ENCODE data around the gene ZDHHC21.

The ZDHHC21 gene

GRCh38 chr9:14653511-14653910, 39.7 kb downstream of the ZDHHC21 start:
- Histone ChIP-seq H3K36me3 (ENCODE audit: control insufficient read depth, insufficient read depth, low read length) (peaks cover 8% of the 10 kb centered on the region), H3K9ac (ENCODE audit: low read depth, low read length) (no peak overlapping the region), H3K9me3 (ENCODE audit: control insufficient read depth, insufficient read depth, low read length) (peaks cover 11% of the 10 kb centered on the region), H3K27me3 (ENCODE audit: control insufficient read depth, insufficient read depth, low read length) (no peaks in the 10 kb centered on the region), H3K4me1 (ENCODE audit: control insufficient read depth, insufficient read depth, low read length) (peaks cover 5% of the 10 kb centered on the region; the same call in 1 of the 2 replicates), H3K4me3 (ENCODE audit: low read depth, low read length) (no peak overlapping the region), H3K27ac (ENCODE audit: low read depth, low read length) (no peak overlapping the region)

- H3K36me3 ChIP-seq (ENCODE audit: control insufficient read depth, insufficient read depth, low read length) = peaks cover 4% of the 10 kb centered on the region
- no peak overlapping the region for H3K9ac ChIP-seq (ENCODE audit: low read depth, low read length)
- H3K27me3 ChIP-seq (ENCODE audit: control insufficient read depth, insufficient read depth, low read length) = no peaks in the 10 kb centered on the region
- peaks cover 11% of the 10 kb centered on the region for H3K9me3 ChIP-seq (ENCODE audit: control insufficient read depth, insufficient read depth, low read length)
- H3K4me3 ChIP-seq (ENCODE audit: low read depth, low read length) = no peak overlapping the region
- no peak overlapping the region for H3K27ac ChIP-seq (ENCODE audit: low read depth, low read length)
- H3K4me1 ChIP-seq (ENCODE audit: control insufficient read depth, insufficient read depth, low read length) = peaks cover 5% of the 10 kb centered on the region; the same call in 1 of the 2 replicates
Observed at GRCh38 chr9:14652729-14653377, 40.4 kb downstream of the ZDHHC21 start.

GRCh38 chr9:14650596-14650995, 42.6 kb downstream of the ZDHHC21 start:
- no peak overlapping the region for H3K9ac ChIP-seq (ENCODE audit: low read depth, low read length)
- H3K36me3 ChIP-seq (ENCODE audit: control insufficient read depth, insufficient read depth, low read length) = no peaks in the 10 kb centered on the region
- H3K4me1 ChIP-seq (ENCODE audit: control insufficient read depth, insufficient read depth, low read length) = peaks cover 5% of the 10 kb centered on the region; the same call in 1 of the 2 replicates
- H3K4me3 ChIP-seq (ENCODE audit: low read depth, low read length) = no peak overlapping the region
- H3K27me3 ChIP-seq (ENCODE audit: control insufficient read depth, insufficient read depth, low read length) = no peaks in the 10 kb centered on the region
- H3K9me3 ChIP-seq (ENCODE audit: control insufficient read depth, insufficient read depth, low read length) = peaks cover 11% of the 10 kb centered on the region
- H3K27ac ChIP-seq (ENCODE audit: low read depth, low read length) = no peak overlapping the region

- no peak overlapping the region for H3K27ac ChIP-seq (ENCODE audit: low read depth, low read length)
- H3K9ac ChIP-seq (ENCODE audit: low read depth, low read length) = no peak overlapping the region
- H3K4me1 ChIP-seq (ENCODE audit: control insufficient read depth, insufficient read depth, low read length) = no peaks in the 10 kb centered on the region
- no peaks in the 10 kb centered on the region for H3K9me3 ChIP-seq (ENCODE audit: control insufficient read depth, insufficient read depth, low read length)
- no peak overlapping the region for H3K4me3 ChIP-seq (ENCODE audit: low read depth, low read length)
- H3K36me3 ChIP-seq (ENCODE audit: control insufficient read depth, insufficient read depth, low read length) = no peaks in the 10 kb centered on the region
- no peaks in the 10 kb centered on the region for H3K27me3 ChIP-seq (ENCODE audit: control insufficient read depth, insufficient read depth, low read length)
Observed at GRCh38 chr9:14645648-14646047, 47.6 kb downstream of the ZDHHC21 start.

DNA sequence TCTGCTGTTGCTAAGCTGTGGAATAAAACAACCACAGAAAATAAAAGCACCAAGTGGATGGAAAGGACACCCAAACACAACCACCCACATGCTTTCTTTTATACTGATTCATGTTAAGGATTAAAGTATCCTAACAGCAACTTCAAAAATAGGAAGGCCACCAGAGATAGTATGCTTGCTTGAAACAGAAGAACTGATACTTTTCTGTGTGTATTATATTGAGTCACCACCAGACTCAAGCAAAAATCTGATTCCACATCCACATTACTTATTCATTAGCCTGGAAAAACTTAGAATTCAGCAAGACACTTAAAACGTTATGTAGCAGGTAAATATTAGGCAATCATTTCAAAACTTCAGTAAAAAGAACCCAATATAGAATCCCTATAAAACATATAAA, 52.3 kb downstream of the ZDHHC21 start:
- no peaks in the 10 kb centered on the region for H3K27me3 ChIP-seq (ENCODE audit: control insufficient read depth, insufficient read depth, low read length)
- no peak overlapping the region for H3K27ac ChIP-seq (ENCODE audit: low read depth, low read length)
- H3K4me1 ChIP-seq (ENCODE audit: control insufficient read depth, insufficient read depth, low read length) = no peaks in the 10 kb centered on the region; the same call in 1 of the 2 replicates
- H3K9me3 ChIP-seq (ENCODE audit: control insufficient read depth, insufficient read depth, low read length) = no peaks in the 10 kb centered on the region
- no peaks in the 10 kb centered on the region for H3K36me3 ChIP-seq (ENCODE audit: control insufficient read depth, insufficient read depth, low read length)
- H3K4me3 ChIP-seq (ENCODE audit: low read depth, low read length) = no peak overlapping the region
- H3K9ac ChIP-seq (ENCODE audit: low read depth, low read length) = no peak overlapping the region

- H3K27ac ChIP-seq (ENCODE audit: low read depth, low read length) = no peak overlapping the region
- H3K9ac ChIP-seq (ENCODE audit: low read depth, low read length) = no peak overlapping the region
- H3K9me3 ChIP-seq (ENCODE audit: control insufficient read depth, insufficient read depth, low read length) = no peaks in the 10 kb centered on the region
- no peaks in the 10 kb centered on the region for H3K36me3 ChIP-seq (ENCODE audit: control insufficient read depth, insufficient read depth, low read length)
- H3K4me3 ChIP-seq (ENCODE audit: low read depth, low read length) = no peak overlapping the region
- H3K27me3 ChIP-seq (ENCODE audit: control insufficient read depth, insufficient read depth, low read length) = no peaks in the 10 kb centered on the region
- no peaks in the 10 kb centered on the region; the same call in 1 of the 2 replicates for H3K4me1 ChIP-seq (ENCODE audit: control insufficient read depth, insufficient read depth, low read length)
Observed at GRCh38 chr9:14640294-14640693, 52.9 kb downstream of the ZDHHC21 start.

- peaks cover 3% of the 10 kb centered on the region; the same call in 1 of the 2 replicates for H3K4me1 ChIP-seq (ENCODE audit: control insufficient read depth, insufficient read depth, low read length)
- no peak overlapping the region for H3K27ac ChIP-seq (ENCODE audit: low read depth, low read length)
- no peaks in the 10 kb centered on the region for H3K36me3 ChIP-seq (ENCODE audit: control insufficient read depth, insufficient read depth, low read length)
- no peaks in the 10 kb centered on the region for H3K27me3 ChIP-seq (ENCODE audit: control insufficient read depth, insufficient read depth, low read length)
- no peak overlapping the region for H3K4me3 ChIP-seq (ENCODE audit: low read depth, low read length)
- no peak overlapping the region for H3K9ac ChIP-seq (ENCODE audit: low read depth, low read length)
- no peaks in the 10 kb centered on the region for H3K9me3 ChIP-seq (ENCODE audit: control insufficient read depth, insufficient read depth, low read length)
Observed at GRCh38 chr9:14633906-14634565, 59.2 kb downstream of the ZDHHC21 start.

- no peaks in the 10 kb centered on the region for H3K36me3 ChIP-seq (ENCODE audit: control insufficient read depth, insufficient read depth, low read length)
Observed at GRCh38 chr9:14633148-14633547, 60.1 kb downstream of the ZDHHC21 start.

DNA sequence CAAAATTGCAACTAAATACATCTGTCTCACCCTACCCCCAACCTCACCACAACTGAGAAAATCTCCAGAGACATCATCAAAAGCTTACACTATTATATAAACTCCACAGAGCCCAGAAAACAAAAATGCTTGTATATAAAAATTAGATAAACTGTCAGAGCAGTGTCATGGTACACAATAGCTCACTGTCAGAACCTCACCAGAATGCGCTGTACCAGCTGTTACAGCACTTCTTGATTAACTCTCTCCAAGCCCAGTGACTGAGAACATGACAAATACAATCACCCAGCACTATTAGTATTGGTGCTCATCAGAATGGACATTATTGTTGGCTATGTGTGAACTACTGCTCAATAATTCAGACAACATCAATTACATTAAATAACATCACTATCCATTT, 65.7 kb downstream of the ZDHHC21 start:
- H3K9me3 ChIP-seq (ENCODE audit: control insufficient read depth, insufficient read depth, low read length) = no peaks in the 10 kb centered on the region
- no peaks in the 10 kb centered on the region for H3K27me3 ChIP-seq (ENCODE audit: control insufficient read depth, insufficient read depth, low read length)
- H3K4me3 ChIP-seq (ENCODE audit: low read depth, low read length) = no peak overlapping the region
- H3K4me1 ChIP-seq (ENCODE audit: control insufficient read depth, insufficient read depth, low read length) = peaks cover 18% of the 10 kb centered on the region
- no peak overlapping the region for H3K27ac ChIP-seq (ENCODE audit: low read depth, low read length)
- no peaks in the 10 kb centered on the region for H3K36me3 ChIP-seq (ENCODE audit: control insufficient read depth, insufficient read depth, low read length)
- no peak overlapping the region for H3K9ac ChIP-seq (ENCODE audit: low read depth, low read length)

More at GRCh38 chr9:14633148-14633547, 60.1 kb downstream of the ZDHHC21 start:
- no peak overlapping the region for H3K4me3 ChIP-seq (ENCODE audit: low read depth, low read length)
- peaks cover 12% of the 10 kb centered on the region for H3K4me1 ChIP-seq (ENCODE audit: control insufficient read depth, insufficient read depth, low read length)
- no peak overlapping the region for H3K27ac ChIP-seq (ENCODE audit: low read depth, low read length)
- H3K9me3 ChIP-seq (ENCODE audit: control insufficient read depth, insufficient read depth, low read length) = no peaks in the 10 kb centered on the region
- no peak overlapping the region for H3K9ac ChIP-seq (ENCODE audit: low read depth, low read length)
- H3K27me3 ChIP-seq (ENCODE audit: control insufficient read depth, insufficient read depth, low read length) = no peaks in the 10 kb centered on the region

GRCh38 chr9:14618836-14619420, 74.3 kb downstream of the ZDHHC21 start:
- Histone ChIP-seq H3K9ac (ENCODE audit: low read depth, low read length) (no peak overlapping the region), H3K4me3 (ENCODE audit: low read depth, low read length) (no peak overlapping the region), H3K4me1 (ENCODE audit: control insufficient read depth, insufficient read depth, low read length) (no peaks in the 10 kb centered on the region; the same call in 1 of the 2 replicates)

More at GRCh38 chr9:14618836-14619420, 74.3 kb downstream of the ZDHHC21 start:
- Histone ChIP-seq H3K27me3 (ENCODE audit: control insufficient read depth, insufficient read depth, low read length) (no peaks in the 10 kb centered on the region), H3K9me3 (ENCODE audit: control insufficient read depth, insufficient read depth, low read length) (no peaks in the 10 kb centered on the region), H3K36me3 (ENCODE audit: control insufficient read depth, insufficient read depth, low read length) (0 out of 2 replicates have a peak, but pooled peaks cover 4% of the 10 kb centered on the region), H3K27ac (ENCODE audit: low read depth, low read length) (no peak overlapping the region)
